HepG2 (cell line): ENCODE data around the gene HOXD3. TPM values are rescaled to one million over a fixed set of nuclear protein-coding genes. Genes with fewer than 3 reads are reported as not detected.
A peak's percentile ranks its signal among the peaks of the same experiment; 100 is the strongest.

Source experiments
- ARID4A ChIP-seq: sonication (generic); formaldehyde crosslinking; IDR thresholded peaks from 2 replicates; pipeline ENCODE4 v1.5.0; 2020; ENCODE audit warnings: mild to moderate bottlenecking, missing genetic modification reagents, borderline replicate concordance
- CBX1 ChIP-seq: IDR thresholded peaks from one replicate; pipeline ENCODE4 v1.6.1; 2016; ENCODE audit warnings: antibody characterized with exemption, low read depth
- FOXP1 ChIP-seq, 2 experiments: fragments of 450-650 bp in 1 of 2; IDR thresholded peaks; 2 replicates each; pipeline ENCODE4 v1.6.1; 2017 to 2018; ENCODE audit warnings: antibody characterized with exemption in 1 of 2
- MATR3 ChIP-seq: sonication (generic); formaldehyde crosslinking; IDR thresholded peaks from 2 replicates; pipeline ENCODE4 v1.4.0; 2020; ENCODE audit warnings: missing genetic modification reagents
- NBN ChIP-seq: fragments of 450-650 bp; conservative IDR thresholded peaks from 2 replicates; pipeline ENCODE4 v1.6.1; 2017
- NFIB ChIP-seq: sonication (generic); formaldehyde crosslinking; IDR thresholded peaks from 2 replicates; pipeline ENCODE4 v1.9.0; 2021; ENCODE audit warnings: missing genetic modification reagents, mild to moderate bottlenecking, borderline replicate concordance
- RNF219 ChIP-seq: sonication (generic); formaldehyde crosslinking; IDR thresholded peaks from 2 replicates; pipeline ENCODE4 v1.5.0; 2020; ENCODE audit warnings: mild to moderate bottlenecking, missing genetic modification reagents
- RXRA ChIP-seq: sonication (generic); formaldehyde crosslinking; IDR thresholded peaks from 2 replicates; pipeline ENCODE4 v1.5.1; 2020; ENCODE audit warnings: missing genetic modification reagents
- SATB2 ChIP-seq: sonication (generic); formaldehyde crosslinking; IDR thresholded peaks from 2 replicates; pipeline ENCODE4 v1.5.0; 2020; ENCODE audit warnings: missing genetic modification reagents
- SMC3 ChIP-seq: IDR thresholded peaks from 2 replicates; pipeline ENCODE4 v1.6.1; 2011; ENCODE audit warnings: low read length, improper control_type of control experiment
- TBP ChIP-seq: sonication (generic); formaldehyde crosslinking; IDR thresholded peaks from 2 replicates; pipeline ENCODE4 v1.5.0; 2020; ENCODE audit warnings: missing genetic modification reagents
- U2AF2 ChIP-seq: fragments of 200-400 bp; formaldehyde crosslinking; IDR thresholded peaks from 2 replicates; pipeline ENCODE4 v1.6.1; 2017; ENCODE audit warnings: low read depth, mild to moderate bottlenecking, low read length
- ZBED4 ChIP-seq: sonication (generic); formaldehyde crosslinking; IDR thresholded peaks from 2 replicates; pipeline ENCODE4 v1.4.0; 2020; ENCODE audit warnings: missing genetic modification reagents, borderline replicate concordance
- ZHX1 ChIP-seq: sonication (generic); formaldehyde crosslinking; IDR thresholded peaks from 2 replicates; pipeline ENCODE4 v1.8.1; 2022; ENCODE audit warnings: low read depth, mild to moderate bottlenecking, missing genetic modification reagents
- ZKSCAN5 ChIP-seq: sonication (generic); formaldehyde crosslinking; IDR thresholded peaks from 2 replicates; pipeline ENCODE4 v1.5.1; 2020; ENCODE audit warnings: mild to moderate bottlenecking, missing genetic modification reagents
- ZMYM2 ChIP-seq: sonication (generic); formaldehyde crosslinking; IDR thresholded peaks from 2 replicates; pipeline ENCODE4 v1.8.0; 2022; ENCODE audit warnings: mild to moderate bottlenecking, missing genetic modification reagents
- ZNF564 ChIP-seq: sonication (generic); formaldehyde crosslinking; IDR thresholded peaks from 2 replicates; pipeline ENCODE4 v1.8.1; 2023; ENCODE audit warnings: mild to moderate bottlenecking, missing genetic modification reagents
- polyA plus RNA-seq, 8 experiments: library from polyadenylated mRNA; depleted of rRNA in 3 of 8; stranded (reverse) in 7 of 8; unstranded in 1 of 8; fragments of >200 nt; fragmentation: Illumina TruSeq in 4 of 8; extraction: Trizol in 4 of 8; gene quantifications; 2 replicates each; pipeline versions ENCODE4 v1.2.1 to v1.2.3, GENCODE V29; 2011 to 2016; ENCODE audit warnings: low read depth in 4 of 8, missing spikeins in 1 of 8, mixed read lengths in 1 of 8; ENCODE audit not compliant: insufficient read depth in 1 of 8
- total RNA-seq, 5 experiments: library from RNA; depleted of rRNA; stranded (reverse); fragments of >200 nt; fragmentation: Illumina TruSeq; extraction: Trizol; gene quantifications; 2 replicates each; pipeline ENCODE4 v1.2.3, GENCODE V29; 2016; ENCODE audit warnings: low read depth in 1 of 5

Gene HOXD3
- total and polyA plus RNA-seq, 2 of the 13 experiments (the other 11 are each of a cell fraction or from before 2014, with no cell fraction given): 0.05 to 0.09 TPM

GRCh38 chr2:176187200-176187898 lies 30.2 kb downstream of the HOXD3 start (continued):
- TF ChIP-seq ZBED4 (CRISPR knock-in tag): no peak; the same call in 1 of the 2 replicates
- no peak for TF ChIP-seq ZMYM2 (CRISPR knock-in tag)
- TF ChIP-seq MATR3: no peak
- TF ChIP-seq ZHX1 (CRISPR knock-in tag): no peak; the same call in 1 of the 2 replicates
- no peak for TF ChIP-seq ZNF564
- no peak for TF ChIP-seq RXRA (CRISPR knock-in tag)
- no peak for TF ChIP-seq RNF219 (CRISPR knock-in tag)
- TF ChIP-seq TBP (CRISPR knock-in tag): no peak
- TF ChIP-seq NFIB (CRISPR knock-in tag): no peak
- TF ChIP-seq SATB2: no peak
- no peak for TF ChIP-seq SMC3
- TF ChIP-seq CBX1: no peak
- no peak for TF ChIP-seq NBN
- no peak for TF ChIP-seq U2AF2
- no peak for TF ChIP-seq FOXP1 (IDR thresholded peaks at IDR 0.05)
- peak; percentile 40; the same call in 1 of the 2 replicates for TF ChIP-seq FOXP1 (CRISPR knock-in tag; IDR thresholded peaks at IDR 0.05)
- peak; percentile 11; the same call in 1 of the 2 replicates for TF ChIP-seq ARID4A
- no peak for TF ChIP-seq ZKSCAN5 (CRISPR knock-in tag)
